ENCODE data around the gene SLC7A8.

DNA sequence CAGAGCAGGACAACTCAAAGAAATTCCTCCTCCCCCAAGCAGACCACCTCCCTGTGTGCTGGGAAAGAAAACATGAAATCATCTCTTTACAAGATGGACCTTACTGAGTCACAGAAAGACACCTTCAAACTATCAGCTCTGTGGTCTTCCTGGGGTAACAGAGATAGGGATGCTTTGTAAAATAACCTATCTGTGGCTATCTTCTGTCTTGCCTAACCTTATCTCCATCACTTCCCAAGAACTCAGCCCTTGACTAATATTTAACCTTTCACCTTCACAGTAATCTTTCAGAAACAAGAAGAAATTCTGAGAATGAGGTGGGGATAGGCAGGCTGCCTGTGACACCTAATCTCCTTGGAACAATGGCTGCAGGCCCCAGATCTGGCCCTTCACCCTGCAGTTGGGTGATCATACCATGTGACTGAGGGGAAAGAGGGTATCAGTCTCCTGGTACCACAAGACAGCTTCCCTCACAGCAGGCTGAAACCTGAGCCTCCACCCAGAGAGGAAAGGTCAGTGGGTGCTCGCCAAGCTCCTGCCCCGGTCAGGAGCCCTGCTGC, 37.0 kb downstream of the SLC7A8 start:
- TF ChIP-seq YY1 (IDR thresholded peaks at IDR 0.05; ENCODE audit: insufficient read depth, insufficient read length) (no peak), ZNF274 (IDR thresholded peaks at IDR 0.05; ENCODE audit: low read depth, low read length) (no peak), SUZ12 (IDR thresholded peaks at IDR 0.05; ENCODE audit: extremely low read depth, insufficient read depth, insufficient read length) (no peak)

Measured in NT2/D1 (cell line).